ENCODE data around the gene GRK5.

- TF ChIP-seq CTCF (IDR thresholded peaks at IDR 0.05): no peak
- TF ChIP-seq POLR2AphosphoS5 (IDR thresholded peaks at IDR 0.05): no peak
Observed at GRCh38 chr10:119454990-119455389, 247.6 kb downstream of the GRK5 start.

Measured in prostate gland (tissue), 2 donors.